ENCODE measurements around the gene DAD1. TPM values are rescaled to one million over a fixed set of nuclear protein-coding genes. Genes with fewer than 3 reads are reported as not detected.
A peak's percentile ranks its signal among the peaks of the same experiment; 100 is the strongest.
"Not testable (repeated sequence)": the region's sequence is repeated elsewhere in the genome, so short reads cannot be mapped to it uniquely, and the experiment has no call there.

Gene DAD1
- total RNA-seq, 2 experiments from 2014 or later: 117 to 154 TPM

GRCh38 chr14:22555384-22556011 is 33.5 kb downstream of the DAD1 start:
- peak overlapping the region; percentile 56 for H3K4me2 ChIP-seq (ENCODE audit: low read length)
- BruUV-seq (replicated peaks): TSS peak; percentile 96

GRCh38 chr14:22554498-22555383 is 34.3 kb downstream of the DAD1 start:
- Histone ChIP-seq H3K79me2 (ENCODE audit: insufficient read depth, low read depth, low read length) (no peaks in the 10 kb centered on the region), H3K9me2 (ENCODE audit: insufficient read depth, low read length) (no peaks in the 10 kb centered on the region), H3K4me1 (ENCODE audit: insufficient read depth, low read length, poor library complexity, severe bottlenecking) (peaks cover 95% of the 10 kb centered on the region), H2AFZ (ENCODE audit: low read length) (no peak overlapping the region), H3K27ac (ENCODE audit: low read depth, low read length, poor library complexity, severe bottlenecking) (peak overlapping the region; percentile 97), H3K4me3 (ENCODE audit: low read depth, low read length, poor library complexity, severe bottlenecking) (no peak overlapping the region), H3K36me3 (ENCODE audit: insufficient read depth, low read length) (peaks cover 32% of the 10 kb centered on the region), H4K20me1 (ENCODE audit: insufficient read depth, low read length) (no peaks in the 10 kb centered on the region), H3K9me3 (ENCODE audit: low read length) (no peaks in the 10 kb centered on the region), H3K4me2 (ENCODE audit: low read length) (peak overlapping the region; percentile 56)
- no TSS peak for BruUV-seq (replicated peaks)
- intact Hi-C loops (cut with micrococcal nuclease; ENCODE audit: unreplicated experiment): loop anchor here (5.0 kb wide), 4 partner anchors 237 to 748 kb away; partner anchors contain the start of genes PPP1R3E and SLC7A7
- TF ChIP-seq EZH2phosphoT487 (IDR thresholded peaks at IDR 0.05; ENCODE audit: borderline replicate concordance, low read depth, low read length) (no peak), CTCF (conservative IDR thresholded peaks at IDR 0.05; ENCODE audit: low read length) (no peak)
- POLR2A ChIA-PET: interaction anchor here (0.6 to 3.5 kb wide), 26 partner anchors 9 to 236 kb away, joined by 3 to 47 read pairs (median 6); no protein-coding TSS in a partner anchor
- CTCF ChIA-PET (ENCODE audit: unreplicated experiment): interaction anchor here (0.9 to 2.9 kb wide), 9 partner anchors 9 to 165 kb away, joined by 3 to 19 read pairs (median 6); no protein-coding TSS in a partner anchor
- no peak for DNase-seq (ENCODE audit: low spot score)

More at GRCh38 chr14:22555384-22556011, 33.5 kb downstream of the DAD1 start:
- H3K4me3 ChIP-seq (ENCODE audit: low read depth, low read length, poor library complexity, severe bottlenecking): peak overlapping the region; percentile 33
- peaks cover 91% of the 10 kb centered on the region for H3K4me1 ChIP-seq (ENCODE audit: insufficient read depth, low read length, poor library complexity, severe bottlenecking)
- H2AFZ ChIP-seq (ENCODE audit: low read length): no peak overlapping the region
- peaks cover 25% of the 10 kb centered on the region for H3K36me3 ChIP-seq (ENCODE audit: insufficient read depth, low read length)
- POLR2A ChIA-PET: interaction anchor here (0.6 to 3.5 kb wide), 36 partner anchors 10 to 235 kb away, joined by 3 to 47 read pairs (median 5); partner anchors contain the start of gene ABHD4
- H3K27ac ChIP-seq (ENCODE audit: low read depth, low read length, poor library complexity, severe bottlenecking): peak overlapping the region; percentile 97
- TF ChIP-seq CTCF (conservative IDR thresholded peaks at IDR 0.05; ENCODE audit: low read length): no peak
- TF ChIP-seq EZH2phosphoT487 (IDR thresholded peaks at IDR 0.05; ENCODE audit: borderline replicate concordance, low read depth, low read length): no peak
- no peaks in the 10 kb centered on the region for H4K20me1 ChIP-seq (ENCODE audit: insufficient read depth, low read length)
- H3K9me3 ChIP-seq (ENCODE audit: low read length): no peaks in the 10 kb centered on the region
- CTCF ChIA-PET (ENCODE audit: unreplicated experiment): interaction anchor here (0.9 to 2.9 kb wide), 12 partner anchors 10 to 166 kb away, joined by 3 to 19 read pairs (median 6); no protein-coding TSS in a partner anchor
- DNase-seq (ENCODE audit: low spot score): peak; percentile 58
- H3K9me2 ChIP-seq (ENCODE audit: insufficient read depth, low read length): no peaks in the 10 kb centered on the region
- intact Hi-C loops (cut with micrococcal nuclease; ENCODE audit: unreplicated experiment): loop anchor here (1.0 to 5.0 kb wide), 12 partner anchors 23 to 747 kb away; partner anchors contain the start of genes OXA1L, PPP1R3E and SLC7A7
- H3K79me2 ChIP-seq (ENCODE audit: insufficient read depth, low read depth, low read length): no peaks in the 10 kb centered on the region

- BruUV-seq (replicated peaks); DNase-seq (ENCODE audit: low spot score); H3K9me3 ChIP-seq (ENCODE audit: low read length); H3K4me2 ChIP-seq (ENCODE audit: low read length); H2AFZ ChIP-seq (ENCODE audit: low read length); H4K20me1 ChIP-seq (ENCODE audit: insufficient read depth, low read length); H3K4me3 ChIP-seq (ENCODE audit: low read depth, low read length, poor library complexity, severe bottlenecking); H3K9me2 ChIP-seq (ENCODE audit: insufficient read depth, low read length); intact Hi-C loops (cut with micrococcal nuclease; ENCODE audit: unreplicated experiment); H3K79me2 ChIP-seq (ENCODE audit: insufficient read depth, low read depth, low read length): not testable (repeated sequence)
- ChIA-PET CTCF (ENCODE audit: unreplicated experiment) (interaction anchor here (1.3 kb wide), 1 partner anchor 22 kb away, joined by 5 read pairs; no protein-coding TSS in a partner anchor), POLR2A (interaction anchor here (2.9 to 3.5 kb wide), 3 partner anchors 21 to 72 kb away, joined by 9 to 47 read pairs (median 24); no protein-coding TSS in a partner anchor)
- peaks cover 40% of the 10 kb centered on the region for H3K36me3 ChIP-seq (ENCODE audit: insufficient read depth, low read length)
- H3K4me1 ChIP-seq (ENCODE audit: insufficient read depth, low read length, poor library complexity, severe bottlenecking): peaks cover 97% of the 10 kb centered on the region
- peak overlapping the region; percentile 97 for H3K27ac ChIP-seq (ENCODE audit: low read depth, low read length, poor library complexity, severe bottlenecking)
Observed at GRCh38 chr14:22553861-22554497, 35.0 kb downstream of the DAD1 start.

All from OCI-LY7 (cell line).